ENCODE results near the gene ADGRG3. TPM values are rescaled to one million over a fixed set of nuclear protein-coding genes. Genes with fewer than 3 reads are reported as not detected.

The ADGRG3 gene
- total and polyA plus RNA-seq, 2 of the 13 experiments (the other 11 are each of a cell fraction or from before 2014, with no cell fraction given), result 2.7 to 11.8 TPM

DNA sequence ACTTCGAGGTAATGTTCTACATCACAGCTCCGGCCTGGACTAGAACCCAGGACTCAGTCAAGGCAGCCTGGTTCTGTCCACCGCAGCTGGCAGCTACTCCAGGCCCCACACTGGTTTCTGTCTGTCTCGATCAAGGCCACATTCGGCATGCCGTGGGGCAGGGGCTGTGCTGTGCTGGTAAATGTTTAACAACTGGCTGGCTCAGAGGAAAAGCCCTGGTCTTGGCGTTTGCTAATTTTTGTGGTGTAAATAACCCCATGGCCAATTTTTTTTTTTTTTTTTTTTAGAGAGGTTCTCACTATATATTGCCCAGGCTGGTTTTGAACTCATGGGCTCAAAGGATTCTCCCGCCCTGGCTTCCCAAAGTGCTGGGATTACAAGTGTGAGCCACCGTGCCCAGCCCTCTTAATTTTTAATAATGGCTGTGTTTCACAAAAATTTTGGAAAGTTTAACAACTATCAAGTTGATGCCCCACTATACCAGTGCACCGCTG lies 26.2 kb downstream of the ADGRG3 start (continued):
- TF ChIP-seq, protein P1, sequence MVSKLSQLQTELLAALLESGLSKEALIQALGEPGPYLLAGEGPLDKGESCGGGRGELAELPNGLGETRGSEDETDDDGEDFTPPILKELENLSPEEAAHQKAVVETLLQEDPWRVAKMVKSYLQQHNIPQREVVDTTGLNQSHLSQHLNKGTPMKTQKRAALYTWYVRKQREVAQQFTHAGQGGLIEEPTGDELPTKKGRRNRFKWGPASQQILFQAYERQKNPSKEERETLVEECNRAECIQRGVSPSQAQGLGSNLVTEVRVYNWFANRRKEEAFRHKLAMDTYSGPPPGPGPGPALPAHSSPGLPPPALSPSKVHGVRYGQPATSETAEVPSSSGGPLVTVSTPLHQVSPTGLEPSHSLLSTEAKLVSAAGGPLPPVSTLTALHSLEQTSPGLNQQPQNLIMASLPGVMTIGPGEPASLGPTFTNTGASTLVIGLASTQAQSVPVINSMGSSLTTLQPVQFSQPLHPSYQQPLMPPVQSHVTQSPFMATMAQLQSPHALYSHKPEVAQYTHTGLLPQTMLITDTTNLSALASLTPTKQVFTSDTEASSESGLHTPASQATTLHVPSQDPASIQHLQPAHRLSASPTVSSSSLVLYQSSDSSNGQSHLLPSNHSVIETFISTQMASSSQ (IDR thresholded peaks at IDR 0.05; ENCODE audit: low read depth), result peak; percentile 95
- TF ChIP-seq, protein P1 (CRISPR knock-in tag; IDR thresholded peaks at IDR 0.05; ENCODE audit: borderline replicate concordance), result peak; percentile 97
- TF ChIP-seq CHD2 (IDR thresholded peaks at IDR 0.05; ENCODE audit: low read depth, low read length) (no peak), MAFF (IDR thresholded peaks at IDR 0.05; ENCODE audit: low read depth, low read length) (no peak), TBL1XR1 (IDR thresholded peaks at IDR 0.05; ENCODE audit: borderline replicate concordance, low read length, partially characterized antibody) (no peak), ZKSCAN5 (CRISPR knock-in tag; IDR thresholded peaks at IDR 0.05) (no peak), MAFG (CRISPR knock-in tag; IDR thresholded peaks at IDR 0.05) (no peak), CEBPG (CRISPR knock-in tag; IDR thresholded peaks at IDR 0.05) (no peak), ATF7-NPFF (CRISPR knock-in tag; IDR thresholded peaks at IDR 0.05; ENCODE audit: low read depth) (no peak), ZNF572 (CRISPR knock-in tag; IDR thresholded peaks at IDR 0.05) (no peak), ARNT (IDR thresholded peaks at IDR 0.05) (no peak), NFRKB (IDR thresholded peaks at IDR 0.05) (no peak), ZNF891 (CRISPR knock-in tag; IDR thresholded peaks at IDR 0.05) (no peak), ZNF253 (CRISPR knock-in tag; IDR thresholded peaks at IDR 0.05; ENCODE audit: borderline replicate concordance) (no peak), STAG1 (CRISPR knock-in tag; IDR thresholded peaks at IDR 0.05) (peak; percentile 23; the same call in 1 of the 2 replicates), MXI1 (IDR thresholded peaks at IDR 0.05; ENCODE audit: borderline replicate concordance, low read depth, low read length) (no peak), ZNF124 (CRISPR knock-in tag; IDR thresholded peaks at IDR 0.05) (no peak), HOXA9 (CRISPR knock-in tag; IDR thresholded peaks at IDR 0.05; ENCODE audit: borderline replicate concordance) (no peak)
- TF ChIP-seq, protein P2, sequence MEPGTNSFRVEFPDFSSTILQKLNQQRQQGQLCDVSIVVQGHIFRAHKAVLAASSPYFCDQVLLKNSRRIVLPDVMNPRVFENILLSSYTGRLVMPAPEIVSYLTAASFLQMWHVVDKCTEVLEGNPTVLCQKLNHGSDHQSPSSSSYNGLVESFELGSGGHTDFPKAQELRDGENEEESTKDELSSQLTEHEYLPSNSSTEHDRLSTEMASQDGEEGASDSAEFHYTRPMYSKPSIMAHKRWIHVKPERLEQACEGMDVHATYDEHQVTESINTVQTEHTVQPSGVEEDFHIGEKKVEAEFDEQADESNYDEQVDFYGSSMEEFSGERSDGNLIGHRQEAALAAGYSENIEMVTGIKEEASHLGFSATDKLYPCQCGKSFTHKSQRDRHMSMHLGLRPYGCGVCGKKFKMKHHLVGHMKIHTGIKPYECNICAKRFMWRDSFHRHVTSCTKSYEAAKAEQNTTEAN (CRISPR knock-in tag; conservative IDR thresholded peaks at IDR 0.05), result 0 out of 2 replicates have a peak, but pooled peaks have one; percentile 31
- TF ChIP-seq, protein P3, sequence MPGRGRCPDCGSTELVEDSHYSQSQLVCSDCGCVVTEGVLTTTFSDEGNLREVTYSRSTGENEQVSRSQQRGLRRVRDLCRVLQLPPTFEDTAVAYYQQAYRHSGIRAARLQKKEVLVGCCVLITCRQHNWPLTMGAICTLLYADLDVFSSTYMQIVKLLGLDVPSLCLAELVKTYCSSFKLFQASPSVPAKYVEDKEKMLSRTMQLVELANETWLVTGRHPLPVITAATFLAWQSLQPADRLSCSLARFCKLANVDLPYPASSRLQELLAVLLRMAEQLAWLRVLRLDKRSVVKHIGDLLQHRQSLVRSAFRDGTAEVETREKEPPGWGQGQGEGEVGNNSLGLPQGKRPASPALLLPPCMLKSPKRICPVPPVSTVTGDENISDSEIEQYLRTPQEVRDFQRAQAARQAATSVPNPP (CRISPR knock-in tag; IDR thresholded peaks at IDR 0.05), result no peak
- TF ChIP-seq, protein P4, sequence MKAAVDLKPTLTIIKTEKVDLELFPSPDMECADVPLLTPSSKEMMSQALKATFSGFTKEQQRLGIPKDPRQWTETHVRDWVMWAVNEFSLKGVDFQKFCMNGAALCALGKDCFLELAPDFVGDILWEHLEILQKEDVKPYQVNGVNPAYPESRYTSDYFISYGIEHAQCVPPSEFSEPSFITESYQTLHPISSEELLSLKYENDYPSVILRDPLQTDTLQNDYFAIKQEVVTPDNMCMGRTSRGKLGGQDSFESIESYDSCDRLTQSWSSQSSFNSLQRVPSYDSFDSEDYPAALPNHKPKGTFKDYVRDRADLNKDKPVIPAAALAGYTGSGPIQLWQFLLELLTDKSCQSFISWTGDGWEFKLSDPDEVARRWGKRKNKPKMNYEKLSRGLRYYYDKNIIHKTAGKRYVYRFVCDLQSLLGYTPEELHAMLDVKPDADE (CRISPR knock-in tag; IDR thresholded peaks at IDR 0.05), result no peak
- TF ChIP-seq, protein P5, sequence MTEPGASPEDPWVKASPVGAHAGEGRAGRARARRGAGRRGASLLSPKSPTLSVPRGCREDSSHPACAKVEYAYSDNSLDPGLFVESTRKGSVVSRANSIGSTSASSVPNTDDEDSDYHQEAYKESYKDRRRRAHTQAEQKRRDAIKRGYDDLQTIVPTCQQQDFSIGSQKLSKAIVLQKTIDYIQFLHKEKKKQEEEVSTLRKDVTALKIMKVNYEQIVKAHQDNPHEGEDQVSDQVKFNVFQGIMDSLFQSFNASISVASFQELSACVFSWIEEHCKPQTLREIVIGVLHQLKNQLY (CRISPR knock-in tag; IDR thresholded peaks at IDR 0.05), result no peak
- TF ChIP-seq, protein P6, sequence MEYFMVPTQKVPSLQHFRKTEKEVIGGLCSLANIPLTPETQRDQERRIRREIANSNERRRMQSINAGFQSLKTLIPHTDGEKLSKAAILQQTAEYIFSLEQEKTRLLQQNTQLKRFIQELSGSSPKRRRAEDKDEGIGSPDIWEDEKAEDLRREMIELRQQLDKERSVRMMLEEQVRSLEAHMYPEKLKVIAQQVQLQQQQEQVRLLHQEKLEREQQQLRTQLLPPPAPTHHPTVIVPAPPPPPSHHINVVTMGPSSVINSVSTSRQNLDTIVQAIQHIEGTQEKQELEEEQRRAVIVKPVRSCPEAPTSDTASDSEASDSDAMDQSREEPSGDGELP (IDR thresholded peaks at IDR 0.05; ENCODE audit: borderline replicate concordance, low read depth), result peak; percentile 77; the same call in 1 of the 2 replicates

All from HepG2 (cell line).